HL-60 (cell line): ENCODE measurements around the gene ZFYVE27.
A peak's percentile ranks its signal among the peaks of the same experiment; 100 is the strongest.

ENCODE experiments used
- DNase-seq, 2 experiments: peaks; one replicate each; pipeline ENCODE4 v3.0.0-alpha.2; 2010 to 2020; ENCODE audit warnings: low read depth in 1 of 2, low spot score in 1 of 2
- H3K27ac ChIP-seq: fragments of 250-450 bp; sonication (Bioruptor Pico); replicated peaks from 2 replicates; pipeline ENCODE4 v1.5.1; 2020; ENCODE audit warnings: mild to moderate bottlenecking, moderate library complexity
- H3K27me3 ChIP-seq: fragments of 250-450 bp; sonication (Bioruptor Pico); 2 replicates; pipeline ENCODE4 v1.5.1; 2021; ENCODE audit warnings: mild to moderate bottlenecking, moderate library complexity; ENCODE audit not compliant: insufficient read depth, poor library complexity, severe bottlenecking
- H3K4me3 ChIP-seq: replicated peaks from 2 replicates; pipeline ENCODE4 v1.5.1; 2011; ENCODE audit warnings: mild to moderate bottlenecking, control low read depth, low read length; ENCODE audit not compliant: insufficient read depth
- GABPA ChIP-seq: IDR thresholded peaks from 2 replicates; pipeline ENCODE4 v1.6.1; 2012; ENCODE audit warnings: low read depth
- POLR2AphosphoS5 ChIP-seq: IDR thresholded peaks from 2 replicates; pipeline ENCODE4 v1.6.1; 2012; ENCODE audit warnings: low read depth
- SPI1 ChIP-seq: IDR thresholded peaks from 2 replicates; pipeline ENCODE4 v1.6.1; 2012; ENCODE audit warnings: low read depth, mild to moderate bottlenecking, borderline replicate concordance
- long read RNA-seq: library from polyadenylated mRNA; unstranded; transcript quantifications from one replicate; pipeline ENCODE4 v2.0.0, GENCODE V29; 2020
- TF ChIP-seq, protein P1 (sequence below): IDR thresholded peaks from 2 replicates; pipeline ENCODE4 v1.6.1; 2012; ENCODE audit warnings: low read depth; ENCODE audit not compliant: insufficient replicate concordance
- TF ChIP-seq, protein P2 (sequence below): IDR thresholded peaks from one replicate; pipeline ENCODE4 v1.5.1; 2011; ENCODE audit warnings: low read length, control low read depth, inconsistent platforms; ENCODE audit not compliant: insufficient read depth

Gene ZFYVE27, protein sequence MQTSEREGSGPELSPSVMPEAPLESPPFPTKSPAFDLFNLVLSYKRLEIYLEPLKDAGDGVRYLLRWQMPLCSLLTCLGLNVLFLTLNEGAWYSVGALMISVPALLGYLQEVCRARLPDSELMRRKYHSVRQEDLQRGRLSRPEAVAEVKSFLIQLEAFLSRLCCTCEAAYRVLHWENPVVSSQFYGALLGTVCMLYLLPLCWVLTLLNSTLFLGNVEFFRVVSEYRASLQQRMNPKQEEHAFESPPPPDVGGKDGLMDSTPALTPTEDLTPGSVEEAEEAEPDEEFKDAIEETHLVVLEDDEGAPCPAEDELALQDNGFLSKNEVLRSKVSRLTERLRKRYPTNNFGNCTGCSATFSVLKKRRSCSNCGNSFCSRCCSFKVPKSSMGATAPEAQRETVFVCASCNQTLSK
- long read RNA-seq, transcript ZFYVE27-203 (12 exons, 2,997 nt) = major isoform, 24 of 294 reads
- long read RNA-seq, partial matches to known transcripts = 8 of 294 reads
- long read RNA-seq, other reads (novel, unspliced or antisense) = 258 of 294 reads

DNA sequence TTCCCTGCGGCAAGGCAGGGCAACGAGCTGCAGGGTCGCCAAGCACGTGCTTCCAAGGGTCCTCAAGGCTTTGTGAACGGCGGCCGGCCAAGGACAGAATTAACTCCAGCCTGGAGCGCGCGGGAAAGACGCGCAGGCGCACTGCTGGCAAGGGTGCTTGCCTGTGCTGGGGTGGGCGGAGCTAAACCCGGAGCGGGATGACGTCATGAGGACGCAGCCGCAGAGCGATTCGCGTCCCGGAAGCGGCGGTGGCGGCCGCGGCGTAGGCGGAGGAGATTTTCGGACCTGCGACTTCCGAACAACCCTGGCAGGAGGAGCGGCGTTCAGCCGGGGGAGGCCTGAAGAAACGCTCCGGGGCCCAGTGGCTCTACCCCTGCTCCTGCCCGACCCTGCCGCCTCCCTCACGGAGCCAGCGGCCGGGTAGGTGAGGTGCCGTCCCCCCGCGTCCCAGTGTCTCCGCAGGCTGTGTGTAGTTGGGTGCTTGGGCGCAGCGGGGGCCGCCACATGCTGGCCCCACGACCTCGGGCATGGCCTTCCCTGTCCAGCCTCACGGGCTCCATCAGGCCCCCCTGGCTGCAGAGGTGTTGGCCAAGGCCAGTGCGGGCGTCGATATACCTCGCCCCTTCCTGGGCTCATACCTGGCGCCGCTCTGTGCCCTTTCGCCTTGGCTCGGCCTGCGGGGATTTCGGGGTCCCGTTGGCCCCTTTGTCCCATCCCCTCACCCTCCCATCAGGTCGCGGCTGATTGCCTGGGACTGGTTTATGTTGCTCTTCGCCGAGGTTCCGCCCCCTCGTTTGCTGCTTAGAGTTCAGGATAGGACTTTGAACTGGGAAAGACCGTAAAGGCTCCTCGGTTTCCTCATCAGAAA is at the start of gene ZFYVE27:
Gene ZFYVE27 (plus strand): TSS at position 227 of the 868 bp plus-strand sequence. CDS start 1,350 bp downstream, outside the sequence.
- TF ChIP-seq GABPA = no peak
- TF ChIP-seq, protein P1, sequence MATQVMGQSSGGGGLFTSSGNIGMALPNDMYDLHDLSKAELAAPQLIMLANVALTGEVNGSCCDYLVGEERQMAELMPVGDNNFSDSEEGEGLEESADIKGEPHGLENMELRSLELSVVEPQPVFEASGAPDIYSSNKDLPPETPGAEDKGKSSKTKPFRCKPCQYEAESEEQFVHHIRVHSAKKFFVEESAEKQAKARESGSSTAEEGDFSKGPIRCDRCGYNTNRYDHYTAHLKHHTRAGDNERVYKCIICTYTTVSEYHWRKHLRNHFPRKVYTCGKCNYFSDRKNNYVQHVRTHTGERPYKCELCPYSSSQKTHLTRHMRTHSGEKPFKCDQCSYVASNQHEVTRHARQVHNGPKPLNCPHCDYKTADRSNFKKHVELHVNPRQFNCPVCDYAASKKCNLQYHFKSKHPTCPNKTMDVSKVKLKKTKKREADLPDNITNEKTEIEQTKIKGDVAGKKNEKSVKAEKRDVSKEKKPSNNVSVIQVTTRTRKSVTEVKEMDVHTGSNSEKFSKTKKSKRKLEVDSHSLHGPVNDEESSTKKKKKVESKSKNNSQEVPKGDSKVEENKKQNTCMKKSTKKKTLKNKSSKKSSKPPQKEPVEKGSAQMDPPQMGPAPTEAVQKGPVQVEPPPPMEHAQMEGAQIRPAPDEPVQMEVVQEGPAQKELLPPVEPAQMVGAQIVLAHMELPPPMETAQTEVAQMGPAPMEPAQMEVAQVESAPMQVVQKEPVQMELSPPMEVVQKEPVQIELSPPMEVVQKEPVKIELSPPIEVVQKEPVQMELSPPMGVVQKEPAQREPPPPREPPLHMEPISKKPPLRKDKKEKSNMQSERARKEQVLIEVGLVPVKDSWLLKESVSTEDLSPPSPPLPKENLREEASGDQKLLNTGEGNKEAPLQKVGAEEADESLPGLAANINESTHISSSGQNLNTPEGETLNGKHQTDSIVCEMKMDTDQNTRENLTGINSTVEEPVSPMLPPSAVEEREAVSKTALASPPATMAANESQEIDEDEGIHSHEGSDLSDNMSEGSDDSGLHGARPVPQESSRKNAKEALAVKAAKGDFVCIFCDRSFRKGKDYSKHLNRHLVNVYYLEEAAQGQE = peak; percentile 11
- TF ChIP-seq, protein P2, sequence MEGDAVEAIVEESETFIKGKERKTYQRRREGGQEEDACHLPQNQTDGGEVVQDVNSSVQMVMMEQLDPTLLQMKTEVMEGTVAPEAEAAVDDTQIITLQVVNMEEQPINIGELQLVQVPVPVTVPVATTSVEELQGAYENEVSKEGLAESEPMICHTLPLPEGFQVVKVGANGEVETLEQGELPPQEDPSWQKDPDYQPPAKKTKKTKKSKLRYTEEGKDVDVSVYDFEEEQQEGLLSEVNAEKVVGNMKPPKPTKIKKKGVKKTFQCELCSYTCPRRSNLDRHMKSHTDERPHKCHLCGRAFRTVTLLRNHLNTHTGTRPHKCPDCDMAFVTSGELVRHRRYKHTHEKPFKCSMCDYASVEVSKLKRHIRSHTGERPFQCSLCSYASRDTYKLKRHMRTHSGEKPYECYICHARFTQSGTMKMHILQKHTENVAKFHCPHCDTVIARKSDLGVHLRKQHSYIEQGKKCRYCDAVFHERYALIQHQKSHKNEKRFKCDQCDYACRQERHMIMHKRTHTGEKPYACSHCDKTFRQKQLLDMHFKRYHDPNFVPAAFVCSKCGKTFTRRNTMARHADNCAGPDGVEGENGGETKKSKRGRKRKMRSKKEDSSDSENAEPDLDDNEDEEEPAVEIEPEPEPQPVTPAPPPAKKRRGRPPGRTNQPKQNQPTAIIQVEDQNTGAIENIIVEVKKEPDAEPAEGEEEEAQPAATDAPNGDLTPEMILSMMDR = no peak
- TF ChIP-seq POLR2AphosphoS5 = peak; percentile 90
- TF ChIP-seq SPI1 = no peak
- Histone ChIP-seq H3K4me3 (peak within 1 kb of the TSS; percentile 85), H3K27ac (peak within 1 kb of the TSS; percentile 74), H3K27me3 (no peaks in the 10 kb centered on the region)
- DNase-seq = peak; percentile 88 to 96

DNA sequence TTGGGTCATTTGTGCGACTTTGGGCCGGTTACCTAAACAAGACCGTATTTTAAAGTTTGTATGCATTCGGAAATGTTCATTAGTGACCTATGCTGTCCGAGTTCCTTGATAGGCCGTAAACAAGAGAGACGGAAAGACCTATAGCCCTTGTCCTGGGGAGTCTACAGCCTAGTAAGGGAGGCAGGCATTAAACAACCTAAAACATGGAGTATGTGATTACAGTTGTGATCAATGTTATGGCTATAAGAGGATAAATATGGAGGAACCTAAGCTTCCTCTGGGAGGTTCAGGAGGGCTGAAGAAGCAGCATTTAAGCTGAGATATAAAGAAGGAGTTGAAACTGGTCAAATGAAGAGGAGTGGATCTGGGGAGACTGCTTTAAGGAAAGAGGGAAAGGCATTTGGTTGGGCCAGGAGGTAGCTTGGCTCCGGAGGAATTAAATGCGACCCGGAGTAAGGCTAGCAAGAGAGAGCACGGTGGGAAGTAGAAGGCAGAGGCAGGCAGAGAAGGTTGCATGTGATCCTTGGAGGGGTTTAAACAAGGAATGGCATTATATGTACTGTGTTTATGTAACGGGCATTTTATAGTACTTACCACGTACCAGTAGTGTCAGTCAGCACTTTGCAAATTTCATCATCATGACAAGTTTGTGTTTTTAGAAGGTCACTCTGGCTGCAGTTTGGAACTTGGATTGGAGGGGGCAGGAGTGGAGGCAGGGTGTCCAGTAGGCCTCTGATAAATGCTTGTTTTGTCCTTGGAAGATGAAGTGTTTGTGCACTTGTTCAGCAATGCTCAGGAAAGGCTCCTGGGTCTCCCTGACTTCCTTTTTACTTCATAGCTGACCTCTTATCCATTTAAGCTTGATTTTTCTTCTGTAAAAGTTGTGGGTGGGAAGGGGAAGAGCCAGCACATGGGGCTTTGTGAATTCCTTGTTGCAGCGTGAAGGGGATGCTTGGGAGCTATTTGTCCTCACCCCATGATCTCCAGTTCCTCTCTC is 48.8 kb upstream of the ZFYVE27 start:
- H3K4me3 ChIP-seq = peak overlapping the region; percentile 70
- DNase-seq = peak in 1 of 2 experiments; percentile 6
- peak overlapping the region; percentile 54 for H3K27ac ChIP-seq

DNA sequence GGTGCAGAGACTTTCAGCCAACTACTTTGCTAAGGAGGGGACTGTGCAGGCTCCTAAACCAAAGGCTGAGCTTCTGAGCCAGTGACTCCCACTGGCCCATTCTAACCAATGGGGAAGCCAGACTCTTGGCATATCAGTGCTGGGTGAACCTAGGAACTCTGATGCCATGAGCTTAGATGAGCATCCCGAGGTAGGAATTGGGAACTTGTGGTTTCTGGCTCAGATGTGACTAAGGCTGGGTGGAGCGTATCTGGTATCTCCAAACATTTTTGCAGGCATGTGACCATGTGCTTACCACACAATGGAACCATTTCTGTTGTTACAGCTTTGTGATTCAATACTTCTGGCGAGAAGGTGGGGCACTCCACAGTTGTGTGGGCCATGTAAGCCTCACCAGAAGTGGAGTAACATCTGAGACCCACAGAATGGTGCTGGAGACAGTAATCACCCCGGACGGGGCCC is 47.3 kb upstream of the ZFYVE27 start:
- TF ChIP-seq, protein P1 = no peak
- TF ChIP-seq GABPA = no peak
- TF ChIP-seq, protein P2 = no peak
- TF ChIP-seq POLR2AphosphoS5 = no peak
- TF ChIP-seq SPI1 = no peak
- DNase-seq = peak; percentile 68 to 76
- no peak overlapping the region for H3K4me3 ChIP-seq
- no peak overlapping the region for H3K27ac ChIP-seq
- no peaks in the 10 kb centered on the region for H3K27me3 ChIP-seq

More for the DNA sequence above, 48.8 kb upstream of the ZFYVE27 start:
- TF ChIP-seq POLR2AphosphoS5 = no peak; the same call in 1 of the 2 replicates
- no peaks in the 10 kb centered on the region for H3K27me3 ChIP-seq
